SU-DHL-6 (cell line): Measurements from ENCODE around the gene NPHP4.

Experiments
- EZH2phosphoT487 ChIP-seq: fragments of 200-600 bp; sonication (generic), shearing (Covaris generic); conservative IDR thresholded peaks from 2 replicates; pipeline ENCODE4 v1.6.1; 2018; ENCODE audit warnings: mild to moderate bottlenecking, antibody characterized with exemption, low read length, moderate library complexity, mixed read lengths
- TF ChIP-seq, protein P1 (sequence below): fragments of 200-600 bp; sonication (generic); IDR thresholded peaks from one replicate; pipeline ENCODE4 v1.5.1; 2017; ENCODE audit warnings: antibody characterized with exemption, mild to moderate bottlenecking, low read length, moderate library complexity; ENCODE audit not compliant: insufficient read depth, poor library complexity, severe bottlenecking

DNA sequence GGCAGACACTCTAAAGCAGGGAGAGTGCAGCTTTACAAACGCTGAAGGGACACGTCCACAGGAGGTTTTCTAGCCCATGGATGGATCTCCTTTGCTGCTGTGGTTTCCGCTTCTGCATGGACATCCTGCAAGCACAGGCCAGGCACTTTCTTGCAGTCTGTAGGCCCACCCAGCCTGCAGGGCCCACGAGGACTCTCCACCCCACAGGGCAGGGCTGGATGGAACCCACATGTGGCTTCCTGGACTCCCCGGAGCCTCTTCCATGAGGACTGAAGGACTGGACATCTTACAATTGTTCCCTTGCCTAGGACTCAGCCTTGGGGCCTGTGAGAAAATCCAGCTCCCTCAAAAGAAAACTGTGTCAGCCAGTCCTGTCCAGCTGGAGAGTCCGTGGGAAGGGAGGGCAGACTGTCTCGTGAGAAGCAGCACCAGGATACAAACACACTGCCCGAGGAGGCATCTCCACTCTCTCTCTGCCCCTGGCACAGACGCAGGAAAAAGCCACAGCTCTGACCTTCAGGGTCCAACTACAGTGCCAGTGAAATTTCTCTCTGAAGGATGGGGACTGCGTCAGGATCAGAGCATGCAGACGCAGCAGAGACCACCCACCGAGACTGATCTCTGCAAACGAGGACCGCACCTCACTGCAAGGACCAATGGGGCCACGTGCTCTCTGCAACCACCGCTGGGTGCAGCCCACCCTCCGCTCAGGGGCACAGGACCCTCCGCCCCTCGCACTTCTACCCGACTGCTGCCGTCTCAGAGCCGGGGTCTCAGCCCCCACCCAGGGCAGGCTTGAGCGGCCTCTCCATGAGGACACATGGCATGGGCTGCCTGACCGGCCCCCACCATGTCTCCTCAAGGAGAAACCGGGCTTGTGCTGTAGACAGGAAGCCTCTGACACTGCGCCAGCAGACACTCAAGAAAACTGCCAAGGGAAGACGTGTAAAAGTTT is 130.1 kb downstream of the NPHP4 start:
- TF ChIP-seq, protein P1, sequence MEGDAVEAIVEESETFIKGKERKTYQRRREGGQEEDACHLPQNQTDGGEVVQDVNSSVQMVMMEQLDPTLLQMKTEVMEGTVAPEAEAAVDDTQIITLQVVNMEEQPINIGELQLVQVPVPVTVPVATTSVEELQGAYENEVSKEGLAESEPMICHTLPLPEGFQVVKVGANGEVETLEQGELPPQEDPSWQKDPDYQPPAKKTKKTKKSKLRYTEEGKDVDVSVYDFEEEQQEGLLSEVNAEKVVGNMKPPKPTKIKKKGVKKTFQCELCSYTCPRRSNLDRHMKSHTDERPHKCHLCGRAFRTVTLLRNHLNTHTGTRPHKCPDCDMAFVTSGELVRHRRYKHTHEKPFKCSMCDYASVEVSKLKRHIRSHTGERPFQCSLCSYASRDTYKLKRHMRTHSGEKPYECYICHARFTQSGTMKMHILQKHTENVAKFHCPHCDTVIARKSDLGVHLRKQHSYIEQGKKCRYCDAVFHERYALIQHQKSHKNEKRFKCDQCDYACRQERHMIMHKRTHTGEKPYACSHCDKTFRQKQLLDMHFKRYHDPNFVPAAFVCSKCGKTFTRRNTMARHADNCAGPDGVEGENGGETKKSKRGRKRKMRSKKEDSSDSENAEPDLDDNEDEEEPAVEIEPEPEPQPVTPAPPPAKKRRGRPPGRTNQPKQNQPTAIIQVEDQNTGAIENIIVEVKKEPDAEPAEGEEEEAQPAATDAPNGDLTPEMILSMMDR: no peak
- TF ChIP-seq EZH2phosphoT487: no peak
